HG03175 (cell line): ENCODE measurements around the gene IGDCC3.

Experiments
- ATAC-seq: cut with Tn5 transposase; IDR thresholded peaks from one replicate; pipeline ENCODE4 v1.9.1; 2021; ENCODE audit warnings: mild to moderate bottlenecking, moderate library complexity; ENCODE audit not compliant: unreplicated experiment

IGDCC3 gene

GRCh38 chr15:65329984-65330735 lies 47.6 kb downstream of the IGDCC3 start:
- ATAC-seq, result no peak

GRCh38 chr15:65329288-65329983 lies 48.4 kb downstream of the IGDCC3 start:
- no peak for ATAC-seq

GRCh38 chr15:65328506-65329287 lies 49.1 kb downstream of the IGDCC3 start:
- no peak for ATAC-seq

- no peak for ATAC-seq
Measured at GRCh38 chr15:65327651-65328393, 50.0 kb downstream of the IGDCC3 start.

- no peak for ATAC-seq
Measured at GRCh38 chr15:65326818-65327217, 51.0 kb downstream of the IGDCC3 start.

GRCh38 chr15:65326117-65326526 lies 51.7 kb downstream of the IGDCC3 start:
- ATAC-seq, result no peak

- no peak for ATAC-seq
Measured at GRCh38 chr15:65323071-65323511, 54.7 kb downstream of the IGDCC3 start.

- no peak for ATAC-seq
Measured at GRCh38 chr15:65318870-65319356, 58.9 kb downstream of the IGDCC3 start.

- ATAC-seq, result no peak
Measured at GRCh38 chr15:65312400-65312916, 65.3 kb downstream of the IGDCC3 start.

- ATAC-seq, result no peak
Measured at GRCh38 chr15:65311760-65312159, 66.0 kb downstream of the IGDCC3 start.

- no peak for ATAC-seq
Measured at GRCh38 chr15:65310431-65311137, 67.2 kb downstream of the IGDCC3 start.

GRCh38 chr15:65309882-65310418 lies 67.9 kb downstream of the IGDCC3 start:
- ATAC-seq, result no peak

- no peak for ATAC-seq
Measured at GRCh38 chr15:65307978-65308377, 69.8 kb downstream of the IGDCC3 start.

GRCh38 chr15:65306551-65306950 lies 71.3 kb downstream of the IGDCC3 start:
- no peak for ATAC-seq

- ATAC-seq, result no peak
Measured at GRCh38 chr15:65305776-65306175, 72.0 kb downstream of the IGDCC3 start.

- ATAC-seq, result peak; percentile 55
Measured at GRCh38 chr15:65305150-65305758, 72.5 kb downstream of the IGDCC3 start.

- peak; percentile 65 for ATAC-seq
Measured at GRCh38 chr15:65304381-65305149, 73.2 kb downstream of the IGDCC3 start, which contains the start of gene RNU5B-1. Gene RNU5B-1 (plus strand): TSS chr15:65304677.

GRCh38 chr15:65303687-65304380 lies 74.0 kb downstream of the IGDCC3 start:
- ATAC-seq, result peak; percentile 5
